ENCODE data around the gene ITPKA. TPM values are rescaled to one million over a fixed set of nuclear protein-coding genes. Genes with fewer than 3 reads are reported as not detected.

The ITPKA gene
- total RNA-seq, 1 donor from 2014 or later: 1.5 TPM

GRCh38 chr15:41507820-41508290 lies 14.2 kb downstream of the ITPKA start:
- DNase-seq (ENCODE audit: low read depth, low spot score): no peak
- Mint-ChIP-seq H3K36me3 (ENCODE audit: low read depth) (no peaks in the 10 kb centered on the region), H3K9me3 (no peaks in the 10 kb centered on the region), H3K27me3 (ENCODE audit: low read depth) (peaks cover 88% of the 10 kb centered on the region), H3K27ac (ENCODE audit: unreplicated experiment) (no peak overlapping the region), H3K4me1 (no peaks in the 10 kb centered on the region), H3K4me3 (no peak overlapping the region)
- no peak for TF ChIP-seq CTCF (conservative IDR thresholded peaks at IDR 0.05)

GRCh38 chr15:41510728-41511127 lies 17.1 kb downstream of the ITPKA start:
- Mint-ChIP-seq H3K4me1 (peaks cover 8% of the 10 kb centered on the region), H3K27ac (ENCODE audit: unreplicated experiment) (no peak overlapping the region), H3K9me3 (no peaks in the 10 kb centered on the region), H3K27me3 (ENCODE audit: low read depth) (peaks cover 85% of the 10 kb centered on the region), H3K4me3 (no peak overlapping the region), H3K36me3 (ENCODE audit: low read depth) (no peaks in the 10 kb centered on the region)
- no peak for TF ChIP-seq CTCF (conservative IDR thresholded peaks at IDR 0.05)
- DNase-seq (ENCODE audit: low read depth, low spot score): no peak

GRCh38 chr15:41511331-41511898 lies 17.7 kb downstream of the ITPKA start:
- peaks cover 80% of the 10 kb centered on the region for H3K27me3 Mint-ChIP-seq (ENCODE audit: low read depth)
- no peak for DNase-seq (ENCODE audit: low read depth, low spot score)
- no peaks in the 10 kb centered on the region for H3K9me3 Mint-ChIP-seq
- H3K27ac Mint-ChIP-seq (ENCODE audit: unreplicated experiment): no peak overlapping the region
- H3K4me1 Mint-ChIP-seq: peaks cover 8% of the 10 kb centered on the region
- H3K4me3 Mint-ChIP-seq: no peak overlapping the region
- TF ChIP-seq CTCF (conservative IDR thresholded peaks at IDR 0.05): no peak
- H3K36me3 Mint-ChIP-seq (ENCODE audit: low read depth): no peaks in the 10 kb centered on the region

GRCh38 chr15:41511899-41512369 lies 18.3 kb downstream of the ITPKA start:
- Mint-ChIP-seq H3K9me3 (no peaks in the 10 kb centered on the region), H3K27me3 (ENCODE audit: low read depth) (peaks cover 77% of the 10 kb centered on the region), H3K36me3 (ENCODE audit: low read depth) (peaks cover 2% of the 10 kb centered on the region), H3K4me1 (peaks cover 8% of the 10 kb centered on the region), H3K4me3 (peak overlapping the region; percentile 49), H3K27ac (ENCODE audit: unreplicated experiment) (no peak overlapping the region)
- TF ChIP-seq CTCF (conservative IDR thresholded peaks at IDR 0.05): no peak
- no peak for DNase-seq (ENCODE audit: low read depth, low spot score)

GRCh38 chr15:41512512-41512939 lies 18.9 kb downstream of the ITPKA start:
- Mint-ChIP-seq H3K27ac (ENCODE audit: unreplicated experiment) (no peak overlapping the region), H3K27me3 (ENCODE audit: low read depth) (peaks cover 76% of the 10 kb centered on the region), H3K36me3 (ENCODE audit: low read depth) (peaks cover 3% of the 10 kb centered on the region), H3K9me3 (no peaks in the 10 kb centered on the region), H3K4me3 (peak overlapping the region; percentile 82), H3K4me1 (peaks cover 8% of the 10 kb centered on the region)
- no peak for DNase-seq (ENCODE audit: low read depth, low spot score)
- no peak for TF ChIP-seq CTCF (conservative IDR thresholded peaks at IDR 0.05)

Data from neural crest cell (in vitro differentiated cells).